NT2/D1 (cell line): ENCODE measurements around the gene PSG5.
"Not testable (repeated sequence)": the region's sequence is repeated elsewhere in the genome, so short reads cannot be mapped to it uniquely, and the experiment has no call there.

Experiments
- SUZ12 ChIP-seq: IDR thresholded peaks from 2 replicates; pipeline ENCODE4 v1.6.1; 2011; ENCODE audit not compliant: insufficient read length, insufficient read depth; ENCODE audit errors: extremely low read depth
- YY1 ChIP-seq: IDR thresholded peaks from 2 replicates; pipeline ENCODE4 v1.6.1; 2011; ENCODE audit not compliant: insufficient read length, insufficient read depth
- ZNF274 ChIP-seq: IDR thresholded peaks from 2 replicates; pipeline ENCODE4 v1.6.1; 2011; ENCODE audit warnings: mild to moderate bottlenecking, low read depth, low read length

DNA sequence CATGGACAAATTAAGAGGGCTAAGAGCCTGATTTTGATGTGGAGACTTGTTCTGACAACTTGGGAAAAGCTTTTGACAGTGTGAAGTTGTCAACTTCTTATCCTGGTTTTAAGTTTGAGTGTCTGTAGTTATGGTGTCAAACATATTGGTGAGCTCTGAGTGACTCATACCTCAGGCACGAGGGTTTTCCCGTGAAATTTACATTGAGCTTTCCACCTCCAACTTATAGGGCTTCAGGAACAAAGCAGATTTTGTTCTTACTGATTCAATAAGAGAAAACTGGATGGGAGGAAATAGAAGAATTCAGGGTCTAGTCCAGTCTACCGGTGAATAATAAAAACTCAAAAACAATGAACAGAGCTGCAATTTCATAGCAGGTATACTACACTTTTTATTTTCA is 49.4 kb upstream of the PSG5 start:
- TF ChIP-seq YY1, ZNF274, SUZ12: not testable (repeated sequence)
